OCI-LY3 (cell line): ENCODE results near the gene MTMR6.

ENCODE experiments used
- EZH2phosphoT487 ChIP-seq: fragments of 200-600 bp; shearing (Covaris generic); IDR thresholded peaks from 2 replicates; pipeline ENCODE4 v1.6.1; 2018; ENCODE audit warnings: antibody characterized with exemption, mixed run types, low read depth
- TF ChIP-seq, protein P1 (sequence below): fragments of 200-600, 300-600 bp; sonication (generic); IDR thresholded peaks from 2 replicates; pipeline ENCODE4 v1.5.1; 2014; ENCODE audit warnings: antibody characterized with exemption, low read length, low read depth

DNA sequence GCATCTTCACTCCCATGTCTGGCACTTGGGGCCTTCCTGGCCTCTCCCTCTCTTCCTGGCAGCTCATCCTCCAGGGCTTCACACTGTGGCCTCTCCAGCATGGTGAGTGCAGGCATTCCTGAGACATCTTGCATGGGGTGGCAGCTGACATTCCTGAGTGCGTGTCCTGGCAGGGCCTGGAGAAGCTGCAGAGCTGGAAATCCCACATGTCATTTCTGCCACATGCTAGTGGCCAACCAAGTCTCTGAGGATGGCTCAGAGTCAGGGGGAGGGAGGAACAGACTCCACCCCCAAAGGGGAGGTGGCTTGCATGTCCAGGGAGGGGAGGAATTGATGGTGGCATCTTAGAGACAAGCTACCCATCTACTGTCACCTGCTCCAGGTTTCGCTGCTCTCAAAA, 73.6 kb downstream of the MTMR6 start:
- TF ChIP-seq, protein P1, sequence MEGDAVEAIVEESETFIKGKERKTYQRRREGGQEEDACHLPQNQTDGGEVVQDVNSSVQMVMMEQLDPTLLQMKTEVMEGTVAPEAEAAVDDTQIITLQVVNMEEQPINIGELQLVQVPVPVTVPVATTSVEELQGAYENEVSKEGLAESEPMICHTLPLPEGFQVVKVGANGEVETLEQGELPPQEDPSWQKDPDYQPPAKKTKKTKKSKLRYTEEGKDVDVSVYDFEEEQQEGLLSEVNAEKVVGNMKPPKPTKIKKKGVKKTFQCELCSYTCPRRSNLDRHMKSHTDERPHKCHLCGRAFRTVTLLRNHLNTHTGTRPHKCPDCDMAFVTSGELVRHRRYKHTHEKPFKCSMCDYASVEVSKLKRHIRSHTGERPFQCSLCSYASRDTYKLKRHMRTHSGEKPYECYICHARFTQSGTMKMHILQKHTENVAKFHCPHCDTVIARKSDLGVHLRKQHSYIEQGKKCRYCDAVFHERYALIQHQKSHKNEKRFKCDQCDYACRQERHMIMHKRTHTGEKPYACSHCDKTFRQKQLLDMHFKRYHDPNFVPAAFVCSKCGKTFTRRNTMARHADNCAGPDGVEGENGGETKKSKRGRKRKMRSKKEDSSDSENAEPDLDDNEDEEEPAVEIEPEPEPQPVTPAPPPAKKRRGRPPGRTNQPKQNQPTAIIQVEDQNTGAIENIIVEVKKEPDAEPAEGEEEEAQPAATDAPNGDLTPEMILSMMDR = no peak
- TF ChIP-seq EZH2phosphoT487 = no peak
